AG04449 (cell line): ENCODE measurements around the gene NCR1.
"Not testable (repeated sequence)": the region's sequence is repeated elsewhere in the genome, so short reads cannot be mapped to it uniquely, and the experiment has no call there.

Source experiments
- CTCF ChIA-PET: fragments of 350-600 bp; formaldehyde crosslinking; extraction: SDS; loops from one replicate; lab custom pipeline; 2021; ENCODE audit warnings: antibody characterized with exemption; lab: Yijun Ruan, JAX
- POLR2A ChIA-PET: fragments of 400-600, 350-600 bp; formaldehyde crosslinking; extraction: SDS; loops from one replicate; lab custom pipeline; 2020; ENCODE audit warnings: antibody characterized with exemption, inconsistent platforms; lab: Yijun Ruan, JAX
- DNase-seq: peaks from one replicate; pipeline ENCODE4 v3.0.0-alpha.2; 2010; ENCODE audit warnings: low read depth, low spot score
- H3K4me3 ChIP-seq: 2 replicates; pipeline ENCODE4 v1.5.1; 2011; ENCODE audit warnings: low read depth, mild to moderate bottlenecking, control low read depth, low read length
- TF ChIP-seq, protein P1 (sequence below): IDR thresholded peaks from one replicate; pipeline ENCODE4 v1.5.1; 2011; ENCODE audit warnings: mild to moderate bottlenecking, moderate library complexity, low read length, control low read depth, inconsistent platforms; ENCODE audit not compliant: insufficient read depth; ENCODE audit errors: missing control alignments

Gene NCR1

DNA sequence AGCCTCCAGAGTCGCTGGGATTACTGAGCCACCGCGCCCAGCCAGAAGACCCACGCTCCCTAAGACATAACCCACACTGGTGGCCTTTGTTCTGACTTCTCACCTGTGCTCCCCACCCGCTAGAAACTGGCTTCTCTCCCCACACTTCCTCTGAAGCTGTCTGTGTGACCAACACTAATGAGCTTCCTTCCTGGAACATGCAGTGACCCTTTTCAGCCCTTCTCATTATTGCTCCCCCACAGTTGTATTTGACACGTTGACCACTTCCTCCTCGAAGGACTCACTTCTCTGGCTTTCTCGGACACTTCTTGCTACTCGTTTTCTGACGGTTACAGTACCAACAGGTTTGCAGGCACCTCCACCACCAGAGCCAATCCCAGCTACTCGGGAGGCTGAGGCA, 10.9 kb downstream of the NCR1 start:
- CTCF ChIA-PET: no interaction called here
- H3K4me3 ChIP-seq: no peak overlapping the region
- DNase-seq: no peak
- TF ChIP-seq, protein P1, sequence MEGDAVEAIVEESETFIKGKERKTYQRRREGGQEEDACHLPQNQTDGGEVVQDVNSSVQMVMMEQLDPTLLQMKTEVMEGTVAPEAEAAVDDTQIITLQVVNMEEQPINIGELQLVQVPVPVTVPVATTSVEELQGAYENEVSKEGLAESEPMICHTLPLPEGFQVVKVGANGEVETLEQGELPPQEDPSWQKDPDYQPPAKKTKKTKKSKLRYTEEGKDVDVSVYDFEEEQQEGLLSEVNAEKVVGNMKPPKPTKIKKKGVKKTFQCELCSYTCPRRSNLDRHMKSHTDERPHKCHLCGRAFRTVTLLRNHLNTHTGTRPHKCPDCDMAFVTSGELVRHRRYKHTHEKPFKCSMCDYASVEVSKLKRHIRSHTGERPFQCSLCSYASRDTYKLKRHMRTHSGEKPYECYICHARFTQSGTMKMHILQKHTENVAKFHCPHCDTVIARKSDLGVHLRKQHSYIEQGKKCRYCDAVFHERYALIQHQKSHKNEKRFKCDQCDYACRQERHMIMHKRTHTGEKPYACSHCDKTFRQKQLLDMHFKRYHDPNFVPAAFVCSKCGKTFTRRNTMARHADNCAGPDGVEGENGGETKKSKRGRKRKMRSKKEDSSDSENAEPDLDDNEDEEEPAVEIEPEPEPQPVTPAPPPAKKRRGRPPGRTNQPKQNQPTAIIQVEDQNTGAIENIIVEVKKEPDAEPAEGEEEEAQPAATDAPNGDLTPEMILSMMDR: no peak
- POLR2A ChIA-PET: no interaction called here

DNA sequence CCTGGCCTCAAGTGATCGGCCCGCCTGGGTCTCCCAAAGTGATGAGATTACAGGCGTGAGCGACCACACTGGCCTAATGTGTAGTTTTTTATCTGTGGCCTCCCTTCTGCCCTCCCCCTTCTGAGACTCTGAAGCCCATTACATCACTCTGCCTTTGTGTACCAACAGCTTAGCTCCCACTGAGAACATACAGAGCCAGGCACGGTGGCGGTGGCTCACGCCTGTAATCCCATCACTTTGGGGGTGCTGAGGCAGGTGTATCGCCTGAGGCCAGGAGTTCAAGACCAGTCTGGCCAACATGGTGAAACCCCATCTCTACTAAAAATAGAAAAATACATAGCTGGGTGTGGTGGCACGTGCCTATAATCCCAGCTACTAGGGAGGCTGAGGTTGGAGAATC, 12.6 kb downstream of the NCR1 start:
- ChIA-PET POLR2A (no interaction called here), CTCF (interaction anchor here (0.6 kb wide), 1 partner anchor 9 kb away, joined by 3 read pairs; no protein-coding TSS in a partner anchor)
- DNase-seq: no peak
- H3K4me3 ChIP-seq: no peak overlapping the region
- TF ChIP-seq, protein P1: no peak

DNA sequence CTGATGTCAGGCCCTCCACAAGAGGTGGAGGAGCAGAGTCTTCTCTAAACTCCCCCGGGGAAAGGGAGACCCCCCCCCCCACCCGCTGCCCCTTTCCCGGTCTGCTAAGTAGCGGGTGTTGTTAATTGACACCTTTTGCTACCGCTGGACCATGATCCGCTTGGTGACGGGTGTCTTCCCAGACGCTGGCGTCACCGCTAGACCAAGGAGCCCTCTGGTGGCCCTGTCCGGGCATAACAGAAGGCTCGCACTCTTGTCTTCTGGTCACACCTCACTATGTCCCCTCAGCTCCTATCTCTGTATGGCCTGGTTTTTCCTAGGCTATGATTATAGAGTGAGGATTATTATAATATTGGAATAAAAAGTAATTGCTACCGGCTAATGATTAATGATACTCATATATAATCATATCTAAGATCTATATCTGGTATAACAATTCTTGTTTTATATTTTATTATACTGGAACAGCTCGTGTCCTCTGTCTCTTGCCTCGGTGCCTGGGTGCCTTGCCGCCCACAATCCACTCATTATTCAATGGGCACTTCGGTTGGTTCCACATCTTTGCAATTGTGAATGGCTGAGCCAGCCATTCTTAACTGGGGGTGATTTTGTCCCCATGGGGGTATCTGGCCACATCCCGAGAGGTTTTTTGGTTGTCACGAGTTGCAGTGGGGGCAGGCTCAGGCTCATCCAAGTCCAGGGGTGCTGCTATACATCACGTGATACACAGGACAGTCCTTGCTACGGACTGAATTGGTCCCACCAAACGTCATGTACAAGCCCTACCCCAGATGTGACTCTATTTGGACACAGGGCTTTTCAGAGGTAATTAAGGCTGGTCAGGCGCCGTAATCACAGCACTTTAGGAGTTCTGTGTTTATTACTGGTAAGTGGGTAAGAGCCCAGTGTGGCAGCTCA, 14.0 kb downstream of the NCR1 start:
- POLR2A ChIA-PET, CTCF ChIA-PET, H3K4me3 ChIP-seq, DNase-seq: not testable (repeated sequence)

DNA sequence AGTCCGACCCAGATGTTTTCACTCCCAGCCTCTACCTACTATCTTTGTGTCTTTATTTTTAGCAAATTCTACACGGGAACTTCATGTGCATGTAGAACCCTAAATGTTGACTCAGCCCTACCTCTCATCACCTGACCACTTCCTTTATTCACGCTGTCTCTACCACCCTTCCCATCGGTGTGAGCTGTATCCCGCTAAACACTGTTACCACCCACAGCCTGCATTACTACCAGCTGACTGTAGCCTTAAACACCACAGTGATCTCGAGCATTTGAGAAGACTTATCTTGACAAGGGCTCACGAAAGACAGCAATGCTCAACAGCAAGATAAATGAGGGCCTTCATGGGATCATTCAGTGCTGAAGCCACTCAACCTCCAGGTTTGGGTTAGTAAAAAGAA, 15.1 kb downstream of the NCR1 start:
- no peak overlapping the region for H3K4me3 ChIP-seq
- DNase-seq: no peak
- ChIA-PET CTCF (no interaction called here), POLR2A (no interaction called here)
- TF ChIP-seq, protein P1: no peak

DNA sequence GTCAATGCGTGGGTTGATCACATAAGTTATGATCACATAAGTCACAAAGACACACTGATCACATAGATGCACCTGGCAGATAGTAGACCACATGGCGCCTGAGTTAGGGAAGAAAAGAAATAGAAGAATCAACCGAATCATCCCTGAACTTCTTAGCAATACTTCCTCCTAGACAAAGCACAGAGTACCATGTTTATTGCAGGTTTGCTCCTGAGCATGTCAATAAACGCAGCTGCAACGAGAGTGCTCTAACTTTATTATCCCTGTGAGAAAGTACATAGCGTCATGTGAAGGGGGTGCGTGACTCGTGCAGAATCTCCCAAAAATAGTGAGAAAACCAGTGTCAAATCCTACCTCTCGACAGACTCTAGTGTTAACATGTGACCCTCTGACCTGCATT, 17.3 kb downstream of the NCR1 start:
- ChIA-PET CTCF (no interaction called here), POLR2A (no interaction called here)
- no peak overlapping the region for H3K4me3 ChIP-seq
- TF ChIP-seq, protein P1: no peak
- DNase-seq: no peak

DNA sequence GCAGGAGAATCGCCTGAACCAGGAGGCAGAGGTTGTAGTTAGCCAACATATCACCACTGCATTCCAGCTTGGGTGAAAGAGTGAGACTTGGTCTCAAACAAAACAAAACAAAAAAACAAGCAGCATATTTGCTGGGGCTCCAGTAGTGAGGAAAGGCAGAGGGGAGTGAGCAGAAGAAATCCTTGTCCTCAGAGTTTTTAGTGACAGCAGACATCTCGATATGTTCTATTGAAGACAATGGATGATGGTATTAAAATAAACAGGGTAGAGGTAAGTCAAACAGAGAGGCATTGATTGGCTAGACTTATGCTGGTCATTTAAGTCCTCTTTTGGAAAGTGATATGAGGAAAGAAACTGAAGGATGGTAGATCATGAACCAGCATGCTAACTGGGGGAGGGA, 22.4 kb downstream of the NCR1 start:
- no peak overlapping the region for H3K4me3 ChIP-seq
- CTCF ChIA-PET: no interaction called here
- POLR2A ChIA-PET: no interaction called here
- DNase-seq: no peak
- TF ChIP-seq, protein P1: no peak
